Stimulated activated CD8-positive, alpha-beta memory T cell treated with anti-CD3 and anti-CD28 coated beads, Interleukin-2, amount 100 ng/mL, for 1 hour (primary cell): Measurements from ENCODE around the gene GSTM5.
"Not testable (repeated sequence)": the region's sequence is repeated elsewhere in the genome, so short reads cannot be mapped to it uniquely, and the experiment has no call there.

ENCODE experiments used
- DNase-seq, 2 donors: peaks; one replicate each; pipeline ENCODE4 v3.0.0-alpha.2; 2020; ENCODE audit warnings: low read depth in 2 of 2

The GSTM5 gene

DNA sequence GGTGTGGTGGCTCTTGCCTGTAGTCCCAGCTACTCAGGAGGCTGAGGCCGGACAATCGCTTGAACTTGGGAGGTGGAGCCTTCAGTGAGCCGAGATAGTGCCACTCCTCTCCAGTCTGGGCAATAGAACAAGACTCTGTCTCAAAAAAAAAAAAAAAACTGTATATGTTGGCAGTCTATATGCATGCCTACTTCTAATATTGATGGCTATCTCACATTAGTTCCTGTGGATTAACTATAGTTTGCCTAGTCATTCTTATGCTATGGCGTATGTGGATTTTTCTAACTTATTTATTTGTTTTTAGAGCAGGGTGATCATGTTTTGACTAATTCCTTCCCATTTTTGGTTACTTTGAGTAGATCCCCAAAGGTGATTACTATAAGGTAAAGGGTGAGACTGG is 15.0 kb upstream of the GSTM5 start:
- no peak for DNase-seq

DNA sequence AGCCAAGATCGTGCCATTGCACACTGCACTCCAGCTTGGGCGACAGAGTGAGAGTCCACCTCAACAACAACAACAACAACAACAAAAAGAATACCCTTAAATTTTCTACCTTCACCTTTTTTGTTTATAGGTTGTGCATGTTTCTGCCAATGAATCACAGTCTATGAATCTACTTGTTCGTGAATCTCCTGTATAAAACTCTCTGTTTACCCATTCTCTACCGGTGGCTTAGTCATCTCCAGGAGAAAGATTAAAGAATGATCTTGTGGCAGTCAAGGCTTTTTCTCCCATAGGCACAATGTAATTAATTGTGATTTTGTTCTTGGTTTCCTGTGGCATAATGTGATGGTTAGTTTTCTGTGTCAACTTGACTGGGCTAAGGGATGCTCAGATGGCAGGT is 14.2 kb upstream of the GSTM5 start:
- DNase-seq, result not testable (repeated sequence)

DNA sequence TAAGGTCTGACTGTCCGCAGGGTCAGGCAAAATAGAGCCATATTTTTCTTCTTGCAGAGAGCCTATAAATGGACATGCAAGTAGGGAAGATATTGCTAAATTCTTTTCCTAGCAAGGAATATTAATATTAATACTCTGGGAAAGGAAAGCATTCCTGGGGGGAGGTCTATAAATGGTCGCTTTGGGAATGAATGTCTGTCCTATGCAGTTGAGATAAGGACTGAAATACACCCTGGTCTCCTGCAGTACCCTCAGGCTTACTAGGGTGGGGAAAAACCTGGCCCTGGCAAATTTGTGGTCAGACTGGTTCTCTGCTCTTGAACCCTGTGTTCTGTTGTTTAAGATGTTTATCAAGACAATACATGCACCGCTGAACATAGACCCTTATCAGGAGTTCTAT is 9.1 kb upstream of the GSTM5 start:
- DNase-seq, result not testable (repeated sequence)

DNA sequence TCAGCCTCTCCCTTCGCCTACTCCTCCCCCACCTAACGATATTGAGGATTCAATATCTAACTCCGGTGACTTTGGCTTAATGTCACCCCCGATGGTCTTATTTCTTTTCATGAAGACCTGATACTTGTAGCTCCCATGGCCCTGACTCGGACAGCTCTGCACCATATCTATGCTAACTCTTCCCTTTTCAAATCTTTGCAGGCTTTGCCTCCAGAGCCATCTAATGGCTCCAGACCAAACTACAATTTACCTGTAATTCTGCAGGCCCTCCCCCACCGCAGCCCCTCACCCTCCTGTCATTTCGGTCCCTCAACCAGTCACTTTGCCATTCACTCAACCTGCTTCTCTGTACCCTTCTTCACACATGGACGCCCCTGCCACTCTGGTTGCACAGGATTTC is 7.9 kb upstream of the GSTM5 start:
- no peak for DNase-seq

DNA sequence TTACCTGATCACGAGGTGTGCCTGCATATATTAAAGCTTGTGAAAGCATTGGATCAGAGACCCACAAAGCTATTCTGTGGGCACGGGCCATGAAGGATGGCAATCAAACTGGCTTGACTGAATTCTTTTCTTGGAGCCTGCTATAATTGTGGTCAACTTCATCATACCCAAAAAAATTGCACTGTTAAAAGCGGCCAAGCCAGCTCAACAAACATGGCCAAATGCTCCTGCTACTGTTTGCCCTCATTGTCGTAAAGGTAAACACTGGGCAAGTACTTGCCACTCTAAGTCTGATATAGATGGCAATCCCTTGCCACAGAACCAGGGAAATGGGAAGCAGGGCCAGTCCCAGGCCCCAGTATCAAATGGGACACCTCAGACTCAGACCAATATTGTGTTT is 6.6 kb upstream of the GSTM5 start:
- no peak for DNase-seq

DNA sequence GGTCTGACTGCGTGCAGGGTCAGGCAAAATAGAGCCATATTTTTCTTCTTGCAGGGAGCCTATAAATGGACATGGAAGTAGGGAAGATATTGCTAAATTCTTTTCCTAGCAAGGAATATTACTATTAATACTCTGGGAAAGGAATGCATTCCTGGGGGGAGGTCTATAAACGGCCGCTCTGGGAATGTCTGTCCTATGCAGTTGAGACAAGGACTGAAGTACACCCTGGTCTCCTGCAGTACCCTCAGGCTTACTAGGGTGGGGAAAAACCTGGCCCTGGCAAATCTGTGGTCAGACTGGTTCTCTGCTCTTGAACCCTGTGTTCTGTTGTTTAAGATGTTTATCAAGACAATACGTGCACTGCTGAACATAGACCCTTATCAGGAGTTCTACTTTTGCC is 3.1 kb upstream of the GSTM5 start:
- DNase-seq, result not testable (repeated sequence)

DNA sequence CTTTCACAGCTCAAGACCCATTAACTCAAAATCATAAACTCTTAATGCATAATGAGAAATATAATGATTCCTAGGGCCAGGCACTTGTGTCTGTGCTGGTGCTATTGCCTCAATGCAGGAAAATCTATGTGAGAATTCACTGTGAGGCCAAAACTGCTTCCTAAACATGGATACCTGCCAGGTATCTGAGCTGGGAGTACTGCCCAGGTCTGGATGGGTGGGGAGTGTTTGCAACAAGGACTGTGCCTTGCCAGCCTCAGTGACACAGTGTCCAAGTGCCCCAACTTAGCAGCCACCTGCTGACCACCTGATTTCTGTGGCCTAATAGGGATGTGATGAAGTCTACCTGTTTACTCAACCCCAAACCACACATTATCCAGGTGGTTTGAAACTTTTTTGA is 2.2 kb upstream of the GSTM5 start:
- DNase-seq, result not testable (repeated sequence)

DNA sequence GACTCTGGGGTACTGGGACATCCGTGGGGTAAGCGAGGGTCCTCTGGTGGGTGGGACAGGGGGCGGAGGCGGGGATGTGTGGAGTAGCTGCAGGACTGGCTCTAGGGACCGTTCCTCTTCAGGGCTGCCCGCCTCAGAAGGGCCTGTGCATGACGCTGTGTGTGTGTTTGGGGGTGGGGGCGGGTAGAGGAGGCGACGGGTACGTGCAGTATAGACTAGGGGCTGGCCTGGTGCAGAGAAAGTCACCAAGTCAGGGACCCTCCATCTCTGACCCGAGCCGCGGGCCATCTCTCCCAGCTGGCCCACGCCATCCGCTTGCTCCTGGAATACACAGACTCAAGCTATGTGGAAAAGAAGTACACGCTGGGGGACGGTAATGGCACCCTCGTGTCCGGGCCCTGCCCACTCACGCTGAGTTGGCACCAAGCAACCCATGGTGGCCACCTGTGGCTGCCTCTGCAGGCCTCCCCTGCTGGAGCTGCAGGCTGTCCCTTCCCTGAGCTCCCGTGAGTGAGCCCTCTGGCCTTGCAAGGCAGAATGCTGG is 342 bp downstream of the GSTM5 start:
- DNase-seq, result no peak

DNA sequence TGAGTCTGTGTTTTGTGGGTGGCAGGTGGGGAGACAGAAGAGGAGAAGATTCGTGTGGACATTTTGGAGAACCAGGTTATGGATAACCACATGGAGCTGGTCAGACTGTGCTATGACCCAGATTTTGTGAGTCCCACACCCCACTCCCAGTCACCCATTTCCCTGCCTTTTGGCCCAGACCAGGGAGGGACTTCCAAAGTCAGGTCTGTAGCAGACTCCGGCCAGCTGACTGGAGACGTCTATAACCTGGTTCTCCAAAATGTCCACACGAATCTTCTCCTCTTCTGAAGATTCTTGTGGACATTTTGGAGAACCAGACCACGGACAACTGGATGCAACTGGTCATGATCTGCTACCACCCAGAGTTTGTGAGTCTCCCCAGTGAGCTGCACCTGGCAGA is 1.6 kb downstream of the GSTM5 start:
- DNase-seq, result no peak

DNA sequence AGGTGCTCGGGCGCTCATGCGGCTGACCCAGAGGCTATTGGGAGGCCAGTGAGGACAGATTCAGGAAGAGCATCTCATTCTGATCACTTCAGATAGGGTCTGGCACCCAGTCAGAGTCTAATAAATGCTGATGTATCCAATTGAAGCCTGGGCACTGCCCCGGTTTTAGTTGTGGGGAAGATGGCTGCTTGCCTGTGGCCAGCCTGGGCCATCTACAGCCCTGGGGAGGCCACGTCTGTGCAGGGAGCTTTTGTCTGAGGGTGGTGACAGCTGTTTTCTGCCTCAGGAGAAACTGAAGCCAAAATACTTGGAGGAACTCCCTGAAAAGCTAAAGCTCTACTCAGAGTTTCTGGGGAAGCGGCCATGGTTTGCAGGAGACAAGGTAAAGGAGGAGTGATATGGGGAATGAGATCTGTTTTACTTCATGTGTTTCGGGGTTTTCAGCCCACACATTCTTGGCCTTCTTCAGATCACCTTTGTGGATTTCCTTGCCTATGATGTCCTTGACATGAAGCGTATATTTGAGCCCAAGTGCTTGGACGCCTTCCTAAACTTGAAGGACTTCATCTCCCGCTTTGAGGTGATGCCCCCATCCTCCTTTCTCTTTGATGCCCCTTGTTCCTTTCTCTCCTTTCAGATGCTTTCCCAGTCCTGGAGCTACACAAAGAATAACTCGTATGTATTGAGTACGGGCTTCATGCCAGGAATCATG is 2.8 kb downstream of the GSTM5 start:
- no peak for DNase-seq

DNA sequence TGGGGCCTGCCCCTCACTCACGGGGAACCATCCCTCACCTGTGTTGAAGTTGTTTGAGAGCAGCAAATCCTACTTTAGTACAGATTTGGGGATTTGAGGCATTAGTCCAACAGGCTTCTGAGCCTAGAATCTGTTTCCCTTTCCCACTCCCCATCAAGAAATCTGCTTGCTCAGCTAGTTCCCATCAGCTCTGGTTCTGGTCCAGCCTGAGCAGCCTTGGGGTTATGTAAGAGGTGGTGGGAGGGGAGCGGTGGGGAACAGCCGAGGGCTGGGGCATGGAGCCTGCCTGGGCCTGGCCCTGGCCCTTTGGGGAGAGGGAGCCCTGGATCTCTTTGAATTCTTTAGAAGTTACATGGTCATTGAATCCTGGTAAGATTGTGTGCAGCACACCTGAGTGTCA is 4.1 kb downstream of the GSTM5 start:
- DNase-seq, result no peak

DNA sequence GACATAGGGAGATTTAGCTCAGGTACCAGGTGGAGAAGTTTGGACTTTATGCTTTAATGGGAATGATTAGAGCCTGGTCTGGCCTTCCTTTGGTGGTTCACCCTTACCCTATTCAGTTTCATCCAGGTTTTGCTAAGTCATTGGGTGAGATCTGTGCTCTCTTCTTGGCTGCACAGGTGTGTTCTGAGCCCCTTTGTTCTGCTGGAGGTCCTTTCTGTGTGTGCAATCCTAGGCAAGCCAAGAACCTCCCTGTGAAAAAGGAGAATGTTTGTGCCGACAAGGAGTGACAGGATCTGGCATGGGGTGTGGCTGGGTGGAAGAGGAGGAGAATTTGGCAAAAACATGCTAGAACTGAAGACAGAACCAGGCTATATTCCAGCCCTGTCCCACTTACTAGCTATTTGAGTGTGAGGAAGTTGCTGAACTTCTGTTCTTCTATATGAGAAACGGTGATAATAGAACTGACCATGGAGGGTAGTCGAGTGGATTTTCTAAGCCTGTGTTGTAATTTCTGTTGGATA is 4.6 kb downstream of the GSTM5 start:
- no peak for DNase-seq

DNA sequence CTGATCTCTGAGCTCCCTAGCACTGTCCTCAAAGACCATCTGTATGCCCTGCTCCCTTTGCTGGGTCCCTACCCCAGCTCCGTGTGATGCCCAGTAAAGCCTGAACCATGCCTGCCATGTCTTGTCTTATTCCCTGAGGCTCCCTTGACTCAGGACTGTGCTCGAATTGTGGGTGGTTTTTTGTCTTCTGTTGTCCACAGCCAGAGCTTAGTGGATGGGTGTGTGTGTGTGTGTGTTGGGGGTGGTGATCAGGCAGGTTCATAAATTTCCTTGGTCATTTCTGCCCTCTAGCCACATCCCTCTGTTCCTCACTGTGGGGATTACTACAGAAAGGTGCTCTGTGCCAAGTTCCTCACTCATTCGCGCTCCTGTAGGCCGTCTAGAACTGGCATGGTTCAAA is 5.7 kb downstream of the GSTM5 start:
- no peak for DNase-seq

DNA sequence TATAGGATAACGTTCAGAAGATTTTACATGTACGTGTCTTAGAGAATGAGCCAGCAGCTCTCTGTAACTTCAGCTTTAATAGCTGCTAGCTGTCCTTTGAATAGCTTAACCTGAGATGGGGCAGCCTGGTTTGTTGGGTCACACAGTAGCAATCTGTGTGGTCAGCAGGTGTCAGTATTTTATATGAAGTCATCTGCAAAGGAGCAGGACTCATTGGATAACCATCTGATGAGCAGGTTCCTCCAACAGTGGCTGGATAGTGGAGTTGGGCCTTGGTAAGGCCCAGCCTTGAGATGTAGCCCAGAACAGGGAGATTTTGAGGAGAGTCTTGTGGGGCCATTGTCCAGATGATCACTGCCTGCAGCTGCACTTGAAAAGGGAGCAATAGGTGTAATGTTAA is 6.4 kb downstream of the GSTM5 start:
- DNase-seq, result no peak

DNA sequence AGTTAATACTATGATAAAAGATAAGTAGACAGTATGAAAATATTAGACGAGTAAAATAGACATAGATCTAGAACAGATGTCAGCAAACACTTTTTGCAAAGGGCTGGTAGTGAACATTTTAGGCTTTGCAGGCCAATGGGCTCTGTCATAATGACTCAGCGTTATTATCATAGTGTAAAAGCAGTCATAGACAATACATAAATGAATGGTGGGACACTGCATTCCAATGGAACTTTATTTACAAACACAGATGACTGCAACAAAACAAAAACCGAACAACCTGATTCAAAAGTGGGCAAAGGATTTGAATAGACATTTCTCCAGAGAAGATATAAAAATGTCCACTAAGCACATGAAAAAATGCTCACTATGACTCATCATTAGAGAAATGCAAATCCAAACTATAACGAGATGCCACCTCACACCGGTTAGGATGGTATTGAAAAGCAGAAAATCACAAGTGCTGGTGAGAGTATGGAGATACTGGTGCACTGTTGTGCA is 7.3 kb downstream of the GSTM5 start:
- no peak for DNase-seq

DNA sequence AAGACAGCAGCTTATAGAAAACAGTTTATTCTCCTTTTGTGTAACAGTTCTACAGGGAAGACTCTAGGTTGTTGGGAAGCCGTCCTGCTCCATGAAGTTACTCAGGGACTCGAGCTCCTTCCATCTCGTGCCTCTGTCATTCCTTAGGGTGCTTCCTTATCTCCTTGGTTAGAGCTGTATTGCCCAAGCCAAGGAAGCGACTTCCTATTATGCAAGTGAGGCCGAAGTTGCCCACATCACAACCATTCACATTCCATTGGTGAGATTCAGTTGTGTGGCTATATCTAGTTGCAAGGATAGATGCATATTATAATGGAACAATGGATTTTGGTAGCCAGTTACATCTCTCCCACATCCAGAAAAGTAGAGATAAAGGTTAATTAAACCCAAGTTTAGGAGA is 9.0 kb downstream of the GSTM5 start:
- DNase-seq, result no peak

DNA sequence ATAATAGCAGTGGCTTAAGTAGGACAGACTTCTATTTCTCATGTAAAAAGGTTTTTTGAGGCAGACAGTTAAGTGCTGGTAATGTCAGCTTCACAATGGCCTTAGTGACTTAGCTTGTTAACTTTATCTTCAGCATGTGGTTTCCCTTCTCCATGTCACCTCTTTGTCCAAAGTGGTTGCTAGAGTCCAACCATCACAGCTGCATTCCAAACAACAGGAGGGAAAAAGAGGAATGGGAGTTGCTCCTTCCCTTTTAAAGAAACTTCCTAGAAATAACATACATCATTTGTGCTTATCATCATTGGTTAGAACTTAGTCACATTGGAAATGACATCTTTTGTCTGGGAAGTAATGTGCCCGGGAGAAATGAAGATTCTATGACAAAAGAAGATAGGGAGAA is 9.9 kb downstream of the GSTM5 start:
- DNase-seq, result no peak

DNA sequence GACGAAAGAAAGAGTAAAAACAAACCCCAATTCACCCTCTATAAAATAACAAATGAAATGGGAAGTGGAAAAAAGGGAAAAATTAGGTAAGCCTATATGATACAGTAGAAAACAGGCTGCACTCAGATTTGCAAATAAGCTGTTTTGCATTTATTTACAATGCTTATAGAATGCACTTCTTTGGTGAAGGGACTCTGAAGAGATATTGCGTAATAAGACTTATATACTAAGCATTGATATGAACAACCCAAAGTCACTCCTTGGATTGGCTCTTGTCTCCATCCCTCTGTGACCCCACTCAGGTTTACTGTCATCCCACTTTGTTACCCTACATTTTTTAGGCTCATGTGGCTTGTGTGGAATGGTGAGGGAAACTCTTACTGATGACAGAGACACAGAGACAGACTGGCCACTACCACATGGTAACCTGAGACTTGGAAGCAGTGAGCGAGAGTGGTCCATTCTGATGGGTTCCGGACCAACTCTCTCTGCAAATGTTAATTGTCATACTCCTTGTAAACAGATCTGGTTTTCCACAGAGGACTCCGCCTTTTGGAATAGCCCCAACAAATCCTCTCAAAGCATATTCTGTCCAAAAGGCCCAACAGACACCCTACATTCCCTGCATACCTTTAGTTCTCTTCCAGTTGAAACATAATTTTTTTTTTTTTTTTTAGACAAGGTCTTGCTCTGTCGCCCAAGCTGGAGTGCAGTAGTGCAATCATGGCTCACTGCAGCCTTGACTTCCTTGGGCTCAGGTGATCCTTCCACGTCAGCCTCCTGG is 11.0 kb downstream of the GSTM5 start:
- DNase-seq, result no peak

DNA sequence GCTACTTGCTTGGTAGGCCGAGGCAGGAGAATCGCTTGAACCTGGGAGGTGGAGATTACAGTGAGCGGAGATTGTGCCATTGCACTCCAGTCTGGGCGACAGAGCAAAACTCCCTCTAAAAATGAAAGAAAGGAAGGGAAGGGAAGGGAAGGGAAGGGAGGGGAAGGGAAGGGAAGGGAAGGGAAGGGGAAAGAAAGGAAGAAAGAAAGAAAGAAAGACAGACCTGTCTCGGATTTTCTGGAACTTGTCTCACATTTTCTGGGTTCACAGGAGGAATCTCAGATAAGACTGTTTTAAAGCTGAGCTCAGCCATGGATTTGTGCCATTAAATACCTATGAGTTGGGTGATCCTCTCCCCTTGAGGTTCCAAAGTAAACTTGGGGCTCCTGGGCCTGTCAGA is 12.9 kb downstream of the GSTM5 start:
- no peak for DNase-seq

DNA sequence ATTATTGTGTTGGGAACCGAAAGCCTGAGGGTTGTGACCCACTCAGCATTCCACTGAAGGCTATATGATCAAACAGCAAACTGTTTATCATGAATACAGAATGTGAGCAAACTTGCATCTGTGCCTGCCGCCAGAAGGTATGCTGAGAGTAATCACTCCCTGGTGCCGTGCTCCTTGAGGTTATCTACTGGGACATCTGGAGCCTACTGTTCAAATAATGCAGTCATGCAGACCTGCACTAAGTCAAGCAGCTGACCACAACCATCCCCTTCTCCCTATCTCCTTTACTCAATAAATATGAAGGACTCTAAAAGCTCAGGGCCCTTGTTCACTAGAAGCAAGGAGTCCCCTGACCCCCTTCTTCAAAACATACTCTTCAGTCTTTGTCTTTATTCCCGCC is 13.5 kb downstream of the GSTM5 start:
- DNase-seq, result no peak

DNA sequence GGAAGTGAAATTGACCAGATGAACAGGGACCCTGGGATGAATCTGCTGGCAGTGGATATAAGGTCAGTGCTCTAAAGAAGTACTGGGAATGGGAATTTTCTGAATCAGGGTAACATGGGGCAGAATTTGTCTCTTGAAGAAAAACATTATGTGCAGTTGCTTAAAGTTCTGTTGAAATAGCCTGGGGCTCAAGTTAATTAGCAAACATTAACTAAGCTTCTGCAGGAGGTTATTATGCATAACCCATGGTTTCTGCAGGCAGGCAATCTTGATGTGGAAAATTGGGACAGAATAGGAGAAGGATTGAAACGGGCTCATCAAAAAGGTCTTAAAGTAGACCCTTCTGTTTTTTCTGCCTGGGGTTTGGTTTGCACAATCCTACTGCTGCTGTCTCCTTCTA is 14.0 kb downstream of the GSTM5 start:
- no peak for DNase-seq

DNA sequence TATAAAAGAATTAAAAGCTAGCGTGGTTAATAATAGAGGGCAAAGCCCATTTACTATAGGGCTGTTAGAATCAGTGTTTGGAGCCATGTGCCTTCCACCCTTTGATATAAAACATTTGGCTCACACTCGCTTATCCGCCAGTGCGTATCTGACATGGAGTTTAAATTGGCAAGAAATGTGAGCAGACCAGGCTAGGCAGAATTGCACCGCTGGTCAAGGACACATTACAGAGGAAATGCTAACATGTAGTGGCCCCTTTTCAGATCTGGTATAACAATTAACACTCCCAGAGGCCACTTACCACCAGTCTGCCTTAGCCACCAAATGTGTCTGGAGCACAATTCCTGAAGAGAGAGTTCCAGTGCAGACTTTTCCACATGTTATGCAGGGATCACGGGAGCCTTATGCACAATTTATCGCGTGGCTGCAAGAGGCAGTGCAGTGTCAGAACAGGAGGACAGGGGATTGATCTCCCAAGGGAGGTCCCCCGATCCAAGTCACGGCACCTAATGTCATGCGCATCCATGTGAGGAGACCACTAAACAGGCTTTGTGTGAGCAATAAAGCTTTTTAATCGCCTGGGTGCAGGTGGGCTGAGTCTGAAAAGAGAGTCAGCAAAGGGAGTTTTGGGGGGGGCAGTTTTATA is 14.8 kb downstream of the GSTM5 start:
- no peak for DNase-seq
